ENCODE measurements around the gene CACNA2D2. TPM values are rescaled to one million over a fixed set of nuclear protein-coding genes. Genes with fewer than 3 reads are reported as not detected.

CACNA2D2 gene
- total RNA-seq, 1 donor from 2014 or later, result 1.8 TPM

- intact Hi-C loops (cut with micrococcal nuclease), result no loop called here
These were observed 128.8 kb downstream of the CACNA2D2 start for GRCh38 chr3:50374363-50375257.

- intact Hi-C loops (cut with micrococcal nuclease), result no loop called here
These were observed 130.0 kb downstream of the CACNA2D2 start for GRCh38 chr3:50373146-50374051.

- intact Hi-C loops (cut with micrococcal nuclease), result no loop called here
These were observed 131.1 kb downstream of the CACNA2D2 start for GRCh38 chr3:50372349-50372748.

- intact Hi-C loops (cut with micrococcal nuclease), result no loop called here
These were observed 132.2 kb downstream of the CACNA2D2 start for GRCh38 chr3:50371133-50371685.

GRCh38 chr3:50370594-50370993, 132.8 kb downstream of the CACNA2D2 start:
- intact Hi-C loops (cut with micrococcal nuclease), result no loop called here

- intact Hi-C loops (cut with micrococcal nuclease), result no loop called here
These were observed 134.3 kb downstream of the CACNA2D2 start for GRCh38 chr3:50369012-50369670.

GRCh38 chr3:50365842-50366220, 137.6 kb downstream of the CACNA2D2 start:
- intact Hi-C loops (cut with micrococcal nuclease), result loop anchor here (1.0 kb wide), 5 partner anchors 15 to 201 kb away; partner anchors contain the start of gene C3orf18

GRCh38 chr3:50365080-50365841, 138.2 kb downstream of the CACNA2D2 start:
- intact Hi-C loops (cut with micrococcal nuclease), result loop anchor here (1.0 kb wide), 5 partner anchors 14 to 202 kb away; partner anchors contain the start of gene C3orf18

- intact Hi-C loops (cut with micrococcal nuclease), result loop anchor here (1.0 kb wide), 5 partner anchors 13 to 203 kb away; partner anchors contain the start of gene C3orf18
These were observed 138.8 kb downstream of the CACNA2D2 start for GRCh38 chr3:50364573-50365079.

GRCh38 chr3:50359760-50360110, 143.7 kb downstream of the CACNA2D2 start:
- intact Hi-C loops (cut with micrococcal nuclease), result loop anchor here (1.0 to 10.0 kb wide), 14 partner anchors 8 to 1795 kb away; partner anchors contain the start of genes C3orf18, DCAF1, DUSP7 and GNAI2

- intact Hi-C loops (cut with micrococcal nuclease), result loop anchor here (1.0 to 10.0 kb wide), 14 partner anchors 8 to 1795 kb away; partner anchors contain the start of genes C3orf18, DCAF1, DUSP7 and GNAI2
These were observed 144.3 kb downstream of the CACNA2D2 start, which contains the start of gene TMEM115 for GRCh38 chr3:50358911-50359759. Gene TMEM115 (minus strand): TSS chr3:50359521. CDS start chr3:50359063, 458 bp downstream.

- intact Hi-C loops (cut with micrococcal nuclease), result loop anchor here (2.0 to 10.0 kb wide), 5 partner anchors 14 to 1696 kb away; partner anchors contain the start of genes DCAF1, DUSP7, GNAI2 and MAPKAPK3
These were observed 145.0 kb downstream of the CACNA2D2 start for GRCh38 chr3:50358355-50358910.

GRCh38 chr3:50357481-50357880, 146.0 kb downstream of the CACNA2D2 start:
- intact Hi-C loops (cut with micrococcal nuclease), result loop anchor here (5.0 to 10.0 kb wide), 2 partner anchors 120 to 1697 kb away; partner anchors contain the start of genes DUSP7 and GNAI2

- intact Hi-C loops (cut with micrococcal nuclease), result loop anchor here (5.0 to 10.0 kb wide), 2 partner anchors 119 to 1698 kb away; partner anchors contain the start of genes DUSP7 and GNAI2
These were observed 146.9 kb downstream of the CACNA2D2 start for GRCh38 chr3:50356553-50356952.

- intact Hi-C loops (cut with micrococcal nuclease), result loop anchor here (5.0 to 10.0 kb wide), 2 partner anchors 119 to 1699 kb away; partner anchors contain the start of genes DUSP7 and GNAI2
These were observed 147.4 kb downstream of the CACNA2D2 start for GRCh38 chr3:50355829-50356552.

- intact Hi-C loops (cut with micrococcal nuclease), result loop anchor here (5.0 to 10.0 kb wide), 4 partner anchors 97 to 1700 kb away; partner anchors contain the start of genes DUSP7, GNAI2, PARP3 and RRP9
These were observed 148.6 kb downstream of the CACNA2D2 start for GRCh38 chr3:50354850-50355249.

GRCh38 chr3:50354186-50354764, 149.2 kb downstream of the CACNA2D2 start:
- intact Hi-C loops (cut with micrococcal nuclease), result loop anchor here (5.0 to 10.0 kb wide), 3 partner anchors 98 to 1701 kb away; partner anchors contain the start of genes DUSP7, PARP3 and RRP9
